Measurements from ENCODE around the gene ZRANB2. TPM values are rescaled to one million over a fixed set of nuclear protein-coding genes. Genes with fewer than 3 reads are reported as not detected.

ZRANB2 gene
- polyA plus RNA-seq, 3 donors: 21.3 to 42.1 (median 22.9) TPM

DNA sequence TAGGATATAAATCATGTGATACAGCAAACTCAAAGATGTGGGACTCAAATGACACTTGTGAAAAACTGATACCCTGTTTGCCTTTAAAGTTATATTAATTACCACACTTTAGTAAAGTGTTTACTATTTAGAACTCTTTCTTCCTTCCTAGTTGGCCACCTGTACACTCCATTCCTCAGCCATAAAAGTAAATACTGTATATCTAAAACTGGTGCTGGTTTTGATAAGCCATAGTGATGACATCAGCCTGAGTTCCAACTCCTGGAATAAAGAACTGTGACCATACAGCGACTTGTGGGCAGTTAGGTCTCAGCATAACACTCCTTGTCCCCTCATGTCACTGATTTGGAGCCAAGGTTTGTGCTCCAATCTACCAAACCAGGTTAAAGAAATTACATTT lies 36.0 kb downstream of the ZRANB2 start:
- Histone ChIP-seq H2AFZ (ENCODE audit: insufficient read depth, low read depth, low read length, poor library complexity, severe bottlenecking) (no peak overlapping the region), H3K4me3 (replicated peaks in 1 of 3; ENCODE audit: low read depth in 2 of 3, low read length in 3 of 3) (no peak overlapping the region), H3K9ac (ENCODE audit: insufficient read depth, low read length, poor library complexity, severe bottlenecking) (no peak overlapping the region), H3K79me2 (ENCODE audit: insufficient read depth, low read length) (no peaks in the 10 kb centered on the region), H3K9me3 (replicated peaks in 1 of 2; ENCODE audit: control insufficient read depth in 1 of 2, insufficient read depth in 1 of 2, low read length in 2 of 2) (peaks cover 0 to 11% of the 10 kb centered on the region in 2 donors), H3K27me3 (ENCODE audit: control insufficient read depth in 2 of 2, insufficient read depth in 2 of 2, low read length in 2 of 2) (peaks cover 35 to 54% of the 10 kb centered on the region in 2 donors), H3K27ac (ENCODE audit: low read depth in 1 of 2, low read length in 2 of 2) (no peak overlapping the region), H3K4me2 (replicated peaks; ENCODE audit: extremely low read depth, low read length, poor library complexity, severe bottlenecking) (no peak overlapping the region), H3K4me1 (ENCODE audit: control insufficient read depth in 1 of 2, insufficient read depth in 2 of 2, low read length in 2 of 2) (peaks cover 18 to 20% of the 10 kb centered on the region in 2 donors), H3K36me3 (replicated peaks in 1 of 2; ENCODE audit: control insufficient read depth in 1 of 2, insufficient read depth in 2 of 2, low read length in 2 of 2) (no peaks in the 10 kb centered on the region), H4K20me1 (ENCODE audit: insufficient read depth, low read length) (no peaks in the 10 kb centered on the region)
- TF ChIP-seq, protein P1, sequence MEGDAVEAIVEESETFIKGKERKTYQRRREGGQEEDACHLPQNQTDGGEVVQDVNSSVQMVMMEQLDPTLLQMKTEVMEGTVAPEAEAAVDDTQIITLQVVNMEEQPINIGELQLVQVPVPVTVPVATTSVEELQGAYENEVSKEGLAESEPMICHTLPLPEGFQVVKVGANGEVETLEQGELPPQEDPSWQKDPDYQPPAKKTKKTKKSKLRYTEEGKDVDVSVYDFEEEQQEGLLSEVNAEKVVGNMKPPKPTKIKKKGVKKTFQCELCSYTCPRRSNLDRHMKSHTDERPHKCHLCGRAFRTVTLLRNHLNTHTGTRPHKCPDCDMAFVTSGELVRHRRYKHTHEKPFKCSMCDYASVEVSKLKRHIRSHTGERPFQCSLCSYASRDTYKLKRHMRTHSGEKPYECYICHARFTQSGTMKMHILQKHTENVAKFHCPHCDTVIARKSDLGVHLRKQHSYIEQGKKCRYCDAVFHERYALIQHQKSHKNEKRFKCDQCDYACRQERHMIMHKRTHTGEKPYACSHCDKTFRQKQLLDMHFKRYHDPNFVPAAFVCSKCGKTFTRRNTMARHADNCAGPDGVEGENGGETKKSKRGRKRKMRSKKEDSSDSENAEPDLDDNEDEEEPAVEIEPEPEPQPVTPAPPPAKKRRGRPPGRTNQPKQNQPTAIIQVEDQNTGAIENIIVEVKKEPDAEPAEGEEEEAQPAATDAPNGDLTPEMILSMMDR (IDR thresholded peaks at IDR 0.05): no peak
- H3K9me3 Mint-ChIP-seq: peaks cover 0 to 13% (median 8%) of the 10 kb centered on the region in 7 donors
- no peak overlapping the region for H3K27ac Mint-ChIP-seq
- no peak for DNase-seq
- H3K36me3 Mint-ChIP-seq: peaks cover 5 to 6% of the 10 kb centered on the region in 2 donors
- H3K4me1 Mint-ChIP-seq: peaks cover 22% of the 10 kb centered on the region
- H3K4me3 Mint-ChIP-seq: no peak overlapping the region
- WGBS (ENCODE audit: insufficient coverage): 86% methylated on average over 1 of the region's 1 CpG
- intact Hi-C loops (cut with micrococcal nuclease): loop anchor here in 1 of 2 donors (5.0 kb wide), 1 partner anchor 358 kb away; no protein-coding TSS in a partner anchor
- peaks cover 38 to 49% (median 46%) of the 10 kb centered on the region in 3 donors for H3K27me3 Mint-ChIP-seq (ENCODE audit: low read depth in 3 of 3)

- Mint-ChIP-seq H3K27me3 (ENCODE audit: low read depth in 3 of 3) (peaks cover 27 to 36% (median 34%) of the 10 kb centered on the region in 3 donors), H3K9me3 (peaks cover 0 to 11% (median 8%) of the 10 kb centered on the region in 7 donors), H3K36me3 (peaks cover 5 to 6% of the 10 kb centered on the region in 2 donors), H3K27ac (no peak overlapping the region), H3K4me3 (no peak overlapping the region), H3K4me1 (peaks cover 20% of the 10 kb centered on the region)
- no peak for DNase-seq
- Histone ChIP-seq H3K9ac (ENCODE audit: insufficient read depth, low read length, poor library complexity, severe bottlenecking) (no peak overlapping the region), H3K27me3 (ENCODE audit: control insufficient read depth in 2 of 2, insufficient read depth in 2 of 2, low read length in 2 of 2) (peaks cover 23 to 36% of the 10 kb centered on the region in 2 donors), H3K4me2 (replicated peaks; ENCODE audit: extremely low read depth, low read length, poor library complexity, severe bottlenecking) (no peak overlapping the region), H3K79me2 (ENCODE audit: insufficient read depth, low read length) (no peaks in the 10 kb centered on the region), H4K20me1 (ENCODE audit: insufficient read depth, low read length) (no peaks in the 10 kb centered on the region), H3K9me3 (replicated peaks in 1 of 2; ENCODE audit: control insufficient read depth in 1 of 2, insufficient read depth in 1 of 2, low read length in 2 of 2) (peaks cover 0 to 11% of the 10 kb centered on the region in 2 donors), H3K27ac (ENCODE audit: low read depth in 1 of 2, low read length in 2 of 2) (no peak overlapping the region), H3K36me3 (replicated peaks in 1 of 2; ENCODE audit: control insufficient read depth in 1 of 2, insufficient read depth in 2 of 2, low read length in 2 of 2) (no peaks in the 10 kb centered on the region), H3K4me3 (replicated peaks in 1 of 3; ENCODE audit: low read depth in 2 of 3, low read length in 3 of 3) (no peak overlapping the region), H2AFZ (ENCODE audit: insufficient read depth, low read depth, low read length, poor library complexity, severe bottlenecking) (no peak overlapping the region), H3K4me1 (ENCODE audit: control insufficient read depth in 1 of 2, insufficient read depth in 2 of 2, low read length in 2 of 2) (peaks cover 18 to 20% of the 10 kb centered on the region in 2 donors)
- TF ChIP-seq, protein P1 (IDR thresholded peaks at IDR 0.05): no peak
- intact Hi-C loops (cut with micrococcal nuclease): no loop called here
Measured at GRCh38 chr1:71043065-71043464, 37.8 kb downstream of the ZRANB2 start.
